ENCODE results near the gene FHOD1. TPM values are rescaled to one million over a fixed set of nuclear protein-coding genes. Genes with fewer than 3 reads are reported as not detected.
A peak's percentile ranks its signal among the peaks of the same experiment; 100 is the strongest.

The FHOD1 gene
- total and polyA plus RNA-seq, 9 of the 15 experiments (the other 6 are each of a cell fraction or from before 2014, with no cell fraction given) = 18.7 to 126 (median 32.3) TPM

DNA sequence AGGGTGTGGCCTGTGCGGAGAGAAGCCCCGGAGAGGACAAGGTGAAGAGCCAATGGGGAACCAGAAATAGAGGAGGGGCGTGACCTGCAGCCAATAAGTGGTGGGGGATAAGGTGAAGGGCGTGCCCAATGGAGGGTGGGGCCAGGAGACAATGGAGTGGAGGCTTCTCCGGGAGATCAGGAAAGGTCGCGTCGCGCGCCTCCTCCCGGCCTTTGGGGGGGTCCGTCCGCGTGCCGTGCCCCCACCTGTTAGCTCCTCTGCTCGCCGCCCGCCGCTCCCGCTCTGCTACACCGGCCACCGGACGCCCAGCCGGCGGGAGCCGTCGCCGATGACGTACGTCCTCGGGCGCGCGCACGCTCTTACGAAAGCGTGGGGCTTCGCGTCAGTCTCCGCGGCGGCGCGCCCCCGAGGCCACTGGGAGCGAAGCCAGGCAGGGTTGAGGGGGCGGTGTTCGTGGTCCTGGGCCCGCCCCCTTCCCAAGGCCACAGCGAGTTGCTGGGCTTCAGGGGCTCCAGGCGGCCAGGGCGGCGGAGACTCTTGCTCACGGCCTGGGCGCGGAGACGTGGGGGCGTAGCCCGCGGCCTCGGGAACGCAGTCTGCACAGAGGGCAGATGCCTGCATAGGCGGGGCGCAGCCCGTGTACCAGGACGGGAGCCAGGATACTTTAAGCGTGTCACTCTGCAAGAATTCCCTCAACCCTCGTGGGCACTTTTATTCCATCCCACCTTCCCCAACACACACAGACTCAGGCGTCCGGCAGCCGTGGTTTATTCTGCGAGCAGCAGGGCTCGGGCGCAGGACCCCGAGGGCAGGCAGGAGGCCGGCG lies 63.4 kb downstream of the FHOD1 start, which contains the start of gene MATCAP1 (continued):
- TF ChIP-seq, protein P1, sequence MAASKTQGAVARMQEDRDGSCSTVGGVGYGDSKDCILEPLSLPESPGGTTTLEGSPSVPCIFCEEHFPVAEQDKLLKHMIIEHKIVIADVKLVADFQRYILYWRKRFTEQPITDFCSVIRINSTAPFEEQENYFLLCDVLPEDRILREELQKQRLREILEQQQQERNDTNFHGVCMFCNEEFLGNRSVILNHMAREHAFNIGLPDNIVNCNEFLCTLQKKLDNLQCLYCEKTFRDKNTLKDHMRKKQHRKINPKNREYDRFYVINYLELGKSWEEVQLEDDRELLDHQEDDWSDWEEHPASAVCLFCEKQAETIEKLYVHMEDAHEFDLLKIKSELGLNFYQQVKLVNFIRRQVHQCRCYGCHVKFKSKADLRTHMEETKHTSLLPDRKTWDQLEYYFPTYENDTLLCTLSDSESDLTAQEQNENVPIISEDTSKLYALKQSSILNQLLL (CRISPR knock-in tag; IDR thresholded peaks at IDR 0.05; ENCODE audit: borderline replicate concordance) = no peak
- TF ChIP-seq MCM2 (IDR thresholded peaks at IDR 0.05; ENCODE audit: low read depth) = no peak
- TF ChIP-seq, protein P2, sequence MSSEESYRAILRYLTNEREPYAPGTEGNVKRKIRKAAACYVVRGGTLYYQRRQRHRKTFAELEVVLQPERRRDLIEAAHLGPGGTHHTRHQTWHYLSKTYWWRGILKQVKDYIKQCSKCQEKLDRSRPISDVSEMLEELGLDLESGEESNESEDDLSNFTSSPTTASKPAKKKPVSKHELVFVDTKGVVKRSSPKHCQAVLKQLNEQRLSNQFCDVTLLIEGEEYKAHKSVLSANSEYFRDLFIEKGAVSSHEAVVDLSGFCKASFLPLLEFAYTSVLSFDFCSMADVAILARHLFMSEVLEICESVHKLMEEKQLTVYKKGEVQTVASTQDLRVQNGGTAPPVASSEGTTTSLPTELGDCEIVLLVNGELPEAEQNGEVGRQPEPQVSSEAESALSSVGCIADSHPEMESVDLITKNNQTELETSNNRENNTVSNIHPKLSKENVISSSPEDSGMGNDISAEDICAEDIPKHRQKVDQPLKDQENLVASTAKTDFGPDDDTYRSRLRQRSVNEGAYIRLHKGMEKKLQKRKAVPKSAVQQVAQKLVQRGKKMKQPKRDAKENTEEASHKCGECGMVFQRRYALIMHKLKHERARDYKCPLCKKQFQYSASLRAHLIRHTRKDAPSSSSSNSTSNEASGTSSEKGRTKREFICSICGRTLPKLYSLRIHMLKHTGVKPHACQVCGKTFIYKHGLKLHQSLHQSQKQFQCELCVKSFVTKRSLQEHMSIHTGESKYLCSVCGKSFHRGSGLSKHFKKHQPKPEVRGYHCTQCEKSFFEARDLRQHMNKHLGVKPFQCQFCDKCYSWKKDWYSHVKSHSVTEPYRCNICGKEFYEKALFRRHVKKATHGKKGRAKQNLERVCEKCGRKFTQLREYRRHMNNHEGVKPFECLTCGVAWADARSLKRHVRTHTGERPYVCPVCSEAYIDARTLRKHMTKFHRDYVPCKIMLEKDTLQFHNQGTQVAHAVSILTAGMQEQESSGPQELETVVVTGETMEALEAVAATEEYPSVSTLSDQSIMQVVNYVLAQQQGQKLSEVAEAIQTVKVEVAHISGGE (CRISPR knock-in tag; IDR thresholded peaks at IDR 0.05) = peak in 1 of 3 experiments; percentile 44; a peak in 1 of 6 replicates
- TF ChIP-seq NFIC (IDR thresholded peaks at IDR 0.05) = peak; percentile 88
- no peak for TF ChIP-seq ARNT (IDR thresholded peaks at IDR 0.05)
- TF ChIP-seq EHMT2 (IDR thresholded peaks at IDR 0.05) = peak; percentile 68; the same call in 1 of the 2 replicates
- peak; percentile 52 for TF ChIP-seq SAP30 (IDR thresholded peaks at IDR 0.05; ENCODE audit: borderline replicate concordance, insufficient read depth, low read depth, low read length, poor library complexity, severe bottlenecking)
- no peak for TF ChIP-seq ZNF197 (CRISPR knock-in tag; IDR thresholded peaks at IDR 0.05; ENCODE audit: low read depth)
- TF ChIP-seq, protein P3, sequence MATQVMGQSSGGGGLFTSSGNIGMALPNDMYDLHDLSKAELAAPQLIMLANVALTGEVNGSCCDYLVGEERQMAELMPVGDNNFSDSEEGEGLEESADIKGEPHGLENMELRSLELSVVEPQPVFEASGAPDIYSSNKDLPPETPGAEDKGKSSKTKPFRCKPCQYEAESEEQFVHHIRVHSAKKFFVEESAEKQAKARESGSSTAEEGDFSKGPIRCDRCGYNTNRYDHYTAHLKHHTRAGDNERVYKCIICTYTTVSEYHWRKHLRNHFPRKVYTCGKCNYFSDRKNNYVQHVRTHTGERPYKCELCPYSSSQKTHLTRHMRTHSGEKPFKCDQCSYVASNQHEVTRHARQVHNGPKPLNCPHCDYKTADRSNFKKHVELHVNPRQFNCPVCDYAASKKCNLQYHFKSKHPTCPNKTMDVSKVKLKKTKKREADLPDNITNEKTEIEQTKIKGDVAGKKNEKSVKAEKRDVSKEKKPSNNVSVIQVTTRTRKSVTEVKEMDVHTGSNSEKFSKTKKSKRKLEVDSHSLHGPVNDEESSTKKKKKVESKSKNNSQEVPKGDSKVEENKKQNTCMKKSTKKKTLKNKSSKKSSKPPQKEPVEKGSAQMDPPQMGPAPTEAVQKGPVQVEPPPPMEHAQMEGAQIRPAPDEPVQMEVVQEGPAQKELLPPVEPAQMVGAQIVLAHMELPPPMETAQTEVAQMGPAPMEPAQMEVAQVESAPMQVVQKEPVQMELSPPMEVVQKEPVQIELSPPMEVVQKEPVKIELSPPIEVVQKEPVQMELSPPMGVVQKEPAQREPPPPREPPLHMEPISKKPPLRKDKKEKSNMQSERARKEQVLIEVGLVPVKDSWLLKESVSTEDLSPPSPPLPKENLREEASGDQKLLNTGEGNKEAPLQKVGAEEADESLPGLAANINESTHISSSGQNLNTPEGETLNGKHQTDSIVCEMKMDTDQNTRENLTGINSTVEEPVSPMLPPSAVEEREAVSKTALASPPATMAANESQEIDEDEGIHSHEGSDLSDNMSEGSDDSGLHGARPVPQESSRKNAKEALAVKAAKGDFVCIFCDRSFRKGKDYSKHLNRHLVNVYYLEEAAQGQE (IDR thresholded peaks at IDR 0.05; ENCODE audit: borderline replicate concordance) = peak; percentile 57
- TF ChIP-seq, protein P3 (CRISPR knock-in tag; IDR thresholded peaks at IDR 0.05; ENCODE audit: low read depth) = no peak
- TF ChIP-seq, protein P4, sequence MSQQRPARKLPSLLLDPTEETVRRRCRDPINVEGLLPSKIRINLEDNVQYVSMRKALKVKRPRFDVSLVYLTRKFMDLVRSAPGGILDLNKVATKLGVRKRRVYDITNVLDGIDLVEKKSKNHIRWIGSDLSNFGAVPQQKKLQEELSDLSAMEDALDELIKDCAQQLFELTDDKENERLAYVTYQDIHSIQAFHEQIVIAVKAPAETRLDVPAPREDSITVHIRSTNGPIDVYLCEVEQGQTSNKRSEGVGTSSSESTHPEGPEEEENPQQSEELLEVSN (IDR thresholded peaks at IDR 0.05; ENCODE audit: borderline replicate concordance in 1 of 2, extremely low read depth in 1 of 2, insufficient read depth in 1 of 2, insufficient read length in 1 of 2, low read depth in 1 of 2, low read length in 1 of 2, poor library complexity in 1 of 2, severe bottlenecking in 1 of 2) = peak in 1 of 2 experiments; percentile 61

Data from K562 (cell line).